GM18907 (cell line): Measurements from ENCODE around the gene TMEM94.
"Not testable (repeated sequence)": the region's sequence is repeated elsewhere in the genome, so short reads cannot be mapped to it uniquely, and the experiment has no call there.

Experiments used
- ATAC-seq: cut with Tn5 transposase; IDR thresholded peaks from one replicate; pipeline ENCODE4 v1.9.1; 2021; ENCODE audit warnings: mild to moderate bottlenecking, moderate library complexity; ENCODE audit not compliant: unreplicated experiment

Gene TMEM94

GRCh38 chr17:75445296-75445695 is 11.1 kb upstream of the TMEM94 start:
- ATAC-seq: no peak

- not testable (repeated sequence) for ATAC-seq
Observed at GRCh38 chr17:75445896-75446295, 10.5 kb upstream of the TMEM94 start.

GRCh38 chr17:75447951-75448856 is 8.2 kb upstream of the TMEM94 start:
- ATAC-seq: no peak

GRCh38 chr17:75450270-75450669 is 6.2 kb upstream of the TMEM94 start:
- no peak for ATAC-seq

- no peak for ATAC-seq
Observed at GRCh38 chr17:75454193-75454592, 2.2 kb upstream of the TMEM94 start.

GRCh38 chr17:75454672-75455071 is 1.8 kb upstream of the TMEM94 start:
- not testable (repeated sequence) for ATAC-seq

GRCh38 chr17:75456039-75456416 is 407 bp upstream of the TMEM94 start:
- peak; percentile 5 for ATAC-seq

- ATAC-seq: no peak
Observed at GRCh38 chr17:75457047-75457654, 716 bp downstream of the TMEM94 start.

- no peak for ATAC-seq
Observed at GRCh38 chr17:75459246-75459589, 2.8 kb downstream of the TMEM94 start.

GRCh38 chr17:75459590-75460267 is 3.3 kb downstream of the TMEM94 start:
- peak; percentile 41 for ATAC-seq

- ATAC-seq: no peak
Observed at GRCh38 chr17:75460295-75460694, 3.9 kb downstream of the TMEM94 start.

- ATAC-seq: no peak
Observed at GRCh38 chr17:75463603-75464002, 7.2 kb downstream of the TMEM94 start.

- ATAC-seq: no peak
Observed at GRCh38 chr17:75465039-75465438, 8.6 kb downstream of the TMEM94 start.

GRCh38 chr17:75468291-75468754 is 11.9 kb downstream of the TMEM94 start:
- no peak for ATAC-seq

- no peak for ATAC-seq
Observed at GRCh38 chr17:75468779-75469373, 12.4 kb downstream of the TMEM94 start.

GRCh38 chr17:75471207-75471606 is 14.8 kb downstream of the TMEM94 start:
- no peak for ATAC-seq

GRCh38 chr17:75472119-75472518 is 15.7 kb downstream of the TMEM94 start:
- no peak for ATAC-seq

GRCh38 chr17:75473246-75473645 is 16.8 kb downstream of the TMEM94 start:
- no peak for ATAC-seq

- no peak for ATAC-seq
Observed at GRCh38 chr17:75474736-75475135, 18.3 kb downstream of the TMEM94 start.

GRCh38 chr17:75475144-75475835 is 18.9 kb downstream of the TMEM94 start:
- ATAC-seq: no peak

GRCh38 chr17:75475851-75476250 is 19.4 kb downstream of the TMEM94 start:
- ATAC-seq: no peak
